Neural cell (in vitro differentiated cells): Measurements from ENCODE around the gene CACUL1. TPM values are rescaled to one million over a fixed set of nuclear protein-coding genes. Genes with fewer than 3 reads are reported as not detected.

Source experiments
- H2AFZ ChIP-seq: fragments of 200-600, 300-800 bp; sonication (generic), shearing (Covaris generic); 2 replicates; pipeline ENCODE4 v1.6.0; 2014; ENCODE audit warnings: low read depth, mild to moderate bottlenecking, antibody characterized with exemption, low read length, moderate library complexity
- H3F3A ChIP-seq: fragments of 200-600 bp; shearing (Covaris generic); 2 replicates; pipeline ENCODE4 v1.6.1; 2016; ENCODE audit warnings: mild to moderate bottlenecking, moderate library complexity, mixed read lengths, antibody characterized with exemption, low read length; ENCODE audit not compliant: insufficient read depth, poor library complexity, severe bottlenecking
- H3K27ac ChIP-seq: fragments of 200-600, 300-800 bp; sonication (generic), shearing (Covaris generic); 2 replicates; pipeline ENCODE4 v1.5.1; 2014; ENCODE audit warnings: mild to moderate bottlenecking, low read length, moderate library complexity
- H3K27me3 ChIP-seq: fragments of 300-800, 200-600 bp; sonication (generic), shearing (Covaris generic); 2 replicates; pipeline ENCODE4 v1.6.0; 2014; ENCODE audit warnings: mild to moderate bottlenecking, low read depth, low read length, moderate library complexity; ENCODE audit not compliant: insufficient read depth
- H3K36me3 ChIP-seq: fragments of 300-800, 200-600 bp; sonication (generic), shearing (Covaris generic); 2 replicates; pipeline ENCODE4 v1.5.1; 2014; ENCODE audit warnings: mild to moderate bottlenecking, antibody characterized with exemption, low read length, moderate library complexity; ENCODE audit not compliant: insufficient read depth
- H3K4me2 ChIP-seq: fragments of 300-800, 200-600 bp; sonication (generic), shearing (Covaris generic); 2 replicates; pipeline ENCODE4 v1.6.0; 2014; ENCODE audit warnings: mild to moderate bottlenecking, low read length
- H3K4me3 ChIP-seq: fragments of 300-800, 200-600 bp; sonication (generic), shearing (Covaris generic); 2 replicates; pipeline ENCODE4 v1.5.1; 2014; ENCODE audit warnings: mild to moderate bottlenecking, low read length, moderate library complexity
- H3K79me2 ChIP-seq: fragments of 200-600 bp; shearing (Covaris generic); replicated peaks from 2 replicates; pipeline ENCODE4 v1.6.0; 2014; ENCODE audit warnings: mild to moderate bottlenecking, low read length, moderate library complexity; ENCODE audit not compliant: insufficient read depth
- H3K9ac ChIP-seq: fragments of 300-800, 200-600 bp; sonication (generic), shearing (Covaris generic); 2 replicates; pipeline ENCODE4 v1.6.1; 2016; ENCODE audit warnings: mild to moderate bottlenecking, low read length, mixed read lengths
- H3K9me2 ChIP-seq: fragments of 200-600 bp; shearing (Covaris generic); 2 replicates; pipeline ENCODE4 v1.6.1; 2016; ENCODE audit warnings: mild to moderate bottlenecking, low read length, mixed read lengths; ENCODE audit not compliant: insufficient read depth
- H3K9me3 ChIP-seq: fragments of 200-600, 300-800 bp; sonication (generic), shearing (Covaris generic); 2 replicates; pipeline ENCODE4 v1.6.1; 2016; ENCODE audit warnings: mild to moderate bottlenecking, mixed run types, low read length, moderate library complexity, mixed read lengths
- H4K20me1 ChIP-seq: fragments of 200-600 bp; shearing (Covaris generic); 2 replicates; pipeline ENCODE4 v1.6.1; 2016; ENCODE audit warnings: mild to moderate bottlenecking, mixed run types; ENCODE audit not compliant: insufficient read depth
- EP300 ChIP-seq: fragments of 450-650 bp; conservative IDR thresholded peaks from 2 replicates; pipeline ENCODE4 v1.6.1; 2014; ENCODE audit warnings: antibody characterized with exemption, mild to moderate bottlenecking, moderate library complexity; ENCODE audit not compliant: poor library complexity, severe bottlenecking
- EZH2 ChIP-seq: fragments of 200-600, 300-800 bp; shearing (Covaris generic), sonication (generic); IDR thresholded peaks from 2 replicates; pipeline ENCODE4 v1.6.1; 2014; ENCODE audit warnings: antibody characterized with exemption, low read length, borderline replicate concordance, mild to moderate bottlenecking; ENCODE audit not compliant: insufficient read depth, poor library complexity, severe bottlenecking
- MXI1 ChIP-seq: fragments of 450-650 bp; conservative IDR thresholded peaks from 2 replicates; pipeline ENCODE4 v1.6.1; 2014; ENCODE audit warnings: antibody characterized with exemption, mild to moderate bottlenecking; ENCODE audit not compliant: poor library complexity, severe bottlenecking
- REST ChIP-seq: IDR thresholded peaks from 2 replicates; pipeline ENCODE4 v1.6.1; 2012; ENCODE audit warnings: borderline replicate concordance
- SMC3 ChIP-seq: fragments of 450-650 bp; conservative IDR thresholded peaks from 2 replicates; pipeline ENCODE4 v1.6.1; 2014; ENCODE audit warnings: antibody characterized with exemption, mild to moderate bottlenecking, moderate library complexity; ENCODE audit not compliant: poor library complexity
- TAF1 ChIP-seq: IDR thresholded peaks from 2 replicates; pipeline ENCODE4 v1.6.1; 2012; ENCODE audit warnings: low read depth
- polyA plus RNA-seq: library from polyadenylated mRNA; depleted of rRNA; stranded (reverse); fragments of >200 nt; gene quantifications from 2 replicates; pipeline ENCODE4 v1.2.3, GENCODE V29; 2014
- TF ChIP-seq, protein P1 (sequence below): fragments of 450-650 bp; IDR thresholded peaks from 2 replicates; pipeline ENCODE4 v1.5.1; 2014; ENCODE audit warnings: antibody characterized with exemption, mild to moderate bottlenecking, moderate library complexity; ENCODE audit not compliant: poor library complexity, severe bottlenecking

The CACUL1 gene
- polyA plus RNA-seq, 1 donor from 2014 or later = 12.8 TPM

- no peaks in the 10 kb centered on the region for H3K9me2 ChIP-seq
- no peak overlapping the region for H3K9ac ChIP-seq
- no peaks in the 10 kb centered on the region for H3K27me3 ChIP-seq
- H3K27ac ChIP-seq = no peak overlapping the region
- H3K36me3 ChIP-seq = no peaks in the 10 kb centered on the region
- H3F3A ChIP-seq = no peaks in the 10 kb centered on the region
- H3K79me2 ChIP-seq = peaks cover 71% of the 10 kb centered on the region
- H3K4me3 ChIP-seq = no peak overlapping the region
- H4K20me1 ChIP-seq = no peaks in the 10 kb centered on the region
- no peak overlapping the region for H2AFZ ChIP-seq
- no peak for TF ChIP-seq TAF1
- no peak for TF ChIP-seq EZH2
- TF ChIP-seq, protein P1, sequence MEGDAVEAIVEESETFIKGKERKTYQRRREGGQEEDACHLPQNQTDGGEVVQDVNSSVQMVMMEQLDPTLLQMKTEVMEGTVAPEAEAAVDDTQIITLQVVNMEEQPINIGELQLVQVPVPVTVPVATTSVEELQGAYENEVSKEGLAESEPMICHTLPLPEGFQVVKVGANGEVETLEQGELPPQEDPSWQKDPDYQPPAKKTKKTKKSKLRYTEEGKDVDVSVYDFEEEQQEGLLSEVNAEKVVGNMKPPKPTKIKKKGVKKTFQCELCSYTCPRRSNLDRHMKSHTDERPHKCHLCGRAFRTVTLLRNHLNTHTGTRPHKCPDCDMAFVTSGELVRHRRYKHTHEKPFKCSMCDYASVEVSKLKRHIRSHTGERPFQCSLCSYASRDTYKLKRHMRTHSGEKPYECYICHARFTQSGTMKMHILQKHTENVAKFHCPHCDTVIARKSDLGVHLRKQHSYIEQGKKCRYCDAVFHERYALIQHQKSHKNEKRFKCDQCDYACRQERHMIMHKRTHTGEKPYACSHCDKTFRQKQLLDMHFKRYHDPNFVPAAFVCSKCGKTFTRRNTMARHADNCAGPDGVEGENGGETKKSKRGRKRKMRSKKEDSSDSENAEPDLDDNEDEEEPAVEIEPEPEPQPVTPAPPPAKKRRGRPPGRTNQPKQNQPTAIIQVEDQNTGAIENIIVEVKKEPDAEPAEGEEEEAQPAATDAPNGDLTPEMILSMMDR = no peak
- TF ChIP-seq EP300 = no peak
- no peak for TF ChIP-seq SMC3
- H3K4me2 ChIP-seq = no peak overlapping the region
- no peaks in the 10 kb centered on the region for H3K9me3 ChIP-seq
These were observed 12.7 kb downstream of the CACUL1 start for GRCh38 chr10:118742032-118742431.

DNA sequence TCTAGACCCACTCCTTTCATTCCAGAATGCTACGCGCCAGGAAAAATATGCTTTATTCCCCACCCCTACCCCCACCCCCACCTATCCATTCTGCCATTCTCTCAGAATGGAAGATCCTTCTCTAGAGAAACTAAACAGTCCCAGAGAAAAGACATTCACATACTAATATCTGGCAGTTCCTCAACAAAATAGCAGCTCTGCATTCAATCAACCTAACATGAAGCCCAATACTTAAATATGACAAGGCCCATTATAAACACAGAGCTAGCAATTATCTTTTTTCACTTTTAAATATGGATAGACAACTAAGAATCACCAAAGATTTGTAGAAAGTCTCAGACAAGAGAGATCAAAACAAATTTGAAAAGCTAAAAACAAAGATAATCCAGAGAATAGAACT lies 16.4 kb downstream of the CACUL1 start:
- H3K27me3 ChIP-seq = no peaks in the 10 kb centered on the region
- H4K20me1 ChIP-seq = no peaks in the 10 kb centered on the region
- H2AFZ ChIP-seq = no peak overlapping the region
- TF ChIP-seq MXI1 (no peak), TAF1 (no peak), SMC3 (no peak), REST (no peak)
- TF ChIP-seq, protein P1 = no peak
- no peak overlapping the region for H3K9ac ChIP-seq
- no peak overlapping the region for H3K27ac ChIP-seq
- no peak overlapping the region for H3K4me3 ChIP-seq
- H3K79me2 ChIP-seq = peaks cover 78% of the 10 kb centered on the region
- H3K9me2 ChIP-seq = no peaks in the 10 kb centered on the region
- H3K9me3 ChIP-seq = no peaks in the 10 kb centered on the region
- H3K4me2 ChIP-seq = no peak overlapping the region
- no peaks in the 10 kb centered on the region for H3F3A ChIP-seq
- no peaks in the 10 kb centered on the region for H3K36me3 ChIP-seq
